SHP77 treated with DMSO at 0.1 percent for 48 hours (cell line): Measurements from ENCODE around the gene DHRS11.
"Not testable (repeated sequence)": the region's sequence is repeated elsewhere in the genome, so short reads cannot be mapped to it uniquely, and the experiment has no call there.

Source experiments
- DNase-seq: peaks from one replicate; lab custom pipeline; 2025; lab: John Stamatoyannopoulos, UW

Gene DHRS11

GRCh38 chr17:36593656-36594316 lies 2.1 kb downstream of the DHRS11 start:
- DNase-seq, result no peak

DNA sequence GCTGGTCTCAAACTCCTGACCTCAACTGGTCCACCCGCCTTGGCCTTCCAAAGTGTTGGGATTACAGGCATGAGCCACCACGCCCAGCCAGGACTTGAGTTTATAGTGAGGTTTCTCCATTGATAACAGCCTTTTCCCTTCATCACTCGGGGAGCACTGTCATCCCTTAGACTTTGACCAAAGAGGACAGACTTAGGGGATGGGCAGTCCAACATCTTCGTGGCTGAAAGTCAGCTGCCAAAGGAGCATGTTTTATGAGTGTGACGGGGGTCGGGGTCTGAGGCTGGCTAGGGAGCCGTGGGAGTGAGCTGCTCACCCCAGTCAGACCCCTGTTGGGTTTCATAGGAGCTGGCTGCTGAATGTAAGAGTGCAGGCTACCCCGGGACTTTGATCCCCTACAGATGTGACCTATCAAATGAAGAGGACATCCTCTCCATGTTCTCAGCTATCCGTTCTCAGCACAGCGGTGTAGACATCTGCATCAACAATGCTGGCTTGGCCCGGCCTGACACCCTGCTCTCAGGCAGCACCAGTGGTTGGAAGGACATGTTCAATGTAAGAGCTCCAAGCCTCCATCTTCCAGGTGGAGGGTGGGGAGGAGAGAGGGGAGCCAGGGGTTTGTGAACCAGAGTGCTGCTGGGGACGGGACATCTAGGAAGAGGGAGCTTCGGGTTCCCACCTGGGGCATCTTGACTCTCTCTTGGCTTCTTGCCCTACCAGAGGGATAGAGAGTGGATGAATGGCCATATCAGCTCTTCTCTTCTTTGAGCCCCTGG lies 3.1 kb downstream of the DHRS11 start:
- no peak for DNase-seq

DNA sequence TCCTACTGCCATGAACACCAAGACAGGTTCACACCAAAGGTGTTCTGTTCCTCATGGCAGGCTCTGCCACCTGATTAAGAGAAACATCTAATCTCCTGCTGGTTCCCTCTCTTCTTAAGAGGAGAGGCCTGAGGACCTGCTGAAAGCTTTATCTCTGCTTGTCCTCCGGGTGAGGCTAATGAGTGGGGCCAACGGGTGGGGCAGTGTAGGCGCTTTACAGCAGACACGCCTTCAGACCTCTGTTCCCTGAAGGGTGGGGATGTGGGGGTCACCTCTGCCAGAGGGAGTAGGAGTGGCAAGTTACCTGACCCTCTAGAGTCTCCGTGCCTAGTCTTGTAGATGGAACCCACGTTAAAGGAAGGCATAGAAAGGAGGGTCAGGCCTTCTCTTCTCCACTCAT lies 5.5 kb downstream of the DHRS11 start:
- DNase-seq, result no peak

DNA sequence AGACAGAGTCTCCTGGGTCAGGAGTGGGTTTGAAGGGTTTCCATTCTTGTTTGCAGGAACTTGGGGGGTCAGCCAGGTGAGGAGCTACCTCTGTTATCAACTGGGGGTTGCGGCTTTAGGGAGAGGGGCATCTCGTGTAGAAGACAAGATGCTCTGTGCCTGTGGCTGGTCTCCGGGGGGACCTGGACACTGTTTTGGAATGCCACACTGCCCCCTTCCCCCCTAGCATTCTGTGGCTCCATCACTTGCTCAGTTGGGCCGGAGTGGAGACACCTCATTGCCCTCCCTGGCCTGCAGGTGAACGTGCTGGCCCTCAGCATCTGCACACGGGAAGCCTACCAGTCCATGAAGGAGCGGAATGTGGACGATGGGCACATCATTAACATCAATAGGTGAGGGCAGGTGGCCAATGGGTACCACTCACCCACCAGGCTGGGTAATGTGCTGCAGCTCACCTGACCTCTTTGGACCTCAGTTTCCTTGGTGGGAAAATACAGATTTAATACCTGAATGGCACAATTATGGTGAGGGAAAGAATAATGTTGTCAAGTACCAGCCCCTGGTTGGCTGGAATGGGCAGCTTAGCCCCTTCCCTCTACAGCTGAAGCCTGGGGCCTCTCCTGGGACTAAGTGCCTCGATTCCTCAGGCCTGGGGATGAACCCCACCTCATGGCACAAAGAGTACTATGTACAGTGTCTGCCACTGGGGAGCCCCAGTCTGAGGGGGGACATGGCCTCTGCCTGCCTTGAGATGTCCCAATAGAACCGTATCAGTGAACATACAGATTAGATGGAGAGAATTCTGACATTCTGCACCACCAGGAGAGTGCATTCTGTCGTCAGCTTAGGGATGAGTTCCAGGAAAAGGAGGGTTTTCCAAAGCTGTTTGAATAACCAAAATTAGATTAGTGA lies 6.4 kb downstream of the DHRS11 start:
- DNase-seq, result no peak

- no peak for DNase-seq
These were observed 7.3 kb downstream of the DHRS11 start for GRCh38 chr17:36598951-36599401.

DNA sequence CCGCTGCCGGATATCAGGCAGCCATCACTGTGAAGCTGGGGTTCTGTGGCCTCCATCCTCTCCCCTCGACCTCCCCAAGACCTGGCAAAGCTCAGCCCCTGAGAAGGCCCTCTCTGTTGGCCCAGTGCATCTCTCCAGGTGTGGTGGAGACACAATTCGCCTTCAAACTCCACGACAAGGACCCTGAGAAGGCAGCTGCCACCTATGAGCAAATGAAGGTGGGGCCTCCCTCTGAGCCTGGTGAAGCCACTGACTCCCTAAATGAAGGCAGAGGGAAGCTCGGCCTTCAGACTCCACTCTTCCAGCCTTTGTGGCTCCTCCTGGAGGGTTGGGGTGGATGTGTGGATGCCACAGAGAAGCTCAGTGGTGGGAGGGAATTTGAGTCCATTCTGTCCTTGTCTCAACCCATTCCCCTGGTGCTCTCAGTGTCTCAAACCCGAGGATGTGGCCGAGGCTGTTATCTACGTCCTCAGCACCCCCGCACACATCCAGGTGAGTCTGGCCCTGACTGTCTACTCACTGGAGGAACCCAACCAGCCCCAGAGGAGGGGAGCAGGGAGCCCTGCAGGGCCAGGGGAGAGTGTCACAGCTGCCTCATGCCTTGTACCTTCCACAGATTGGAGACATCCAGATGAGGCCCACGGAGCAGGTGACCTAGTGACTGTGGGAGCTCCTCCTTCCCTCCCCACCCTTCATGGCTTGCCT lies 8.0 kb downstream of the DHRS11 start:
- no peak for DNase-seq

DNA sequence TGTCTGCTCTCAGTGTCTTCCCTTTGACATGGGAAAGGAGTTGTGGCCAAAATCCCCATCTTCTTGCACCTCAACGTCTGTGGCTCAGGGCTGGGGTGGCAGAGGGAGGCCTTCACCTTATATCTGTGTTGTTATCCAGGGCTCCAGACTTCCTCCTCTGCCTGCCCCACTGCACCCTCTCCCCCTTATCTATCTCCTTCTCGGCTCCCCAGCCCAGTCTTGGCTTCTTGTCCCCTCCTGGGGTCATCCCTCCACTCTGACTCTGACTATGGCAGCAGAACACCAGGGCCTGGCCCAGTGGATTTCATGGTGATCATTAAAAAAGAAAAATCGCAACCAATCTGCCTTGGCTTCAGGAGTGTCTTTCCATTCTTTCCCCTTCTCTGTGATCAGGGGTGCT lies 8.8 kb downstream of the DHRS11 start:
- DNase-seq, result no peak

DNA sequence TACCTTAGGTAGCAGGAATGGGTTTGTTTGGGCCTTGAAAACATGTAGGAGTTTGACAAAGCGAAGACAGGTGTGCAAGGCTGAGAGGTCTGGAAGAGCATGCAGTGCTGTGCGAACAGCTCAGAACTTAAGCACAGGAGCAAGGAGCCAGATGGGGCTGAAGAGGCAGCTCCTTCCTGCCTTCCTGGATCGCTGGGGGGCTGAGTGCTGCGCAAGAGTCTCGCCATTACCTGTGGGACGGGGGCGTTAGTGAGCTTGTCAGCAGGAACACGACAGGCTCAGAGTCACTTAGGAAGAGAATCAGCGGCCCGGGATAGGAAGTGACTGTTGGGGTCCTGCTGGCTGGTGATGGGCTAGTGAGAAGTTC lies 9.2 kb downstream of the DHRS11 start:
- DNase-seq, result no peak

DNA sequence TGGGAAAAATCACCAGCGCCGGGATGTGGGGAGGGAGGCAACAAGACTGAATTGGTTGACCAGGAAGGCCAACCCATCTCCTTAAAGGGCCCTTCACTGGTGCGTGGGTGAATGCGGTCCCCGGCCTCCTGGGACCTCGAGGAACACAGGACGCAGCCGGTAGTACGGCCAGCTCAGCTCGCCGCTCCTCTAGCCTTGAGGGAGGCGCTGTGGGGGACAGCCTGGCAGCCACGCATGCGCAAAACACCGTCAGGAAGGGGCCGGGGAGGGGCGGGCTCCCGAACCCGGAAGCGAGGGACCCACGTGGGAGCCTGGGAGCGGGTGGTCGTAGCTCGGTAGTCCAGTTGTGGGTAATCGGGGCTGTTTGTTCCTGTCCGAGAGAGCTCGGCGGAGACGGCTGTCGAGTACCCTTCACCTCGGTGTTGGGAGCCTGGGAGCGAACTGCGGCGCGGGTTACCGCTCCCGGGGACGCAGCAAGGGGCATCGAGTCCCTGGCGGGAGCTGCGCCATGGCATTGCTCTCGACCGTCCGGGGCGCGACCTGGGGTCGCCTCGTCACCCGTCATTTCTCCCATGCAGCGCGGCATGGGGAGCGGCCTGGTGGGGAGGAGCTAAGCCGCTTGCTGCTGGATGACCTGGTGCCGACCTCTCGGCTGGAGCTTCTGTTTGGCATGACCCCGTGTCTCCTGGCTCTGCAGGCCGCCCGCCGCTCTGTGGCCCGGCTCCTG lies 9.8 kb downstream of the DHRS11 start, which contains the start of gene MRM1:
Gene MRM1, plus strand, starts transcription at position 281 of the 727 bp plus-strand sequence. Its CDS starts 228 bp downstream, at position 509.
- peak; percentile 85 for DNase-seq

DNA sequence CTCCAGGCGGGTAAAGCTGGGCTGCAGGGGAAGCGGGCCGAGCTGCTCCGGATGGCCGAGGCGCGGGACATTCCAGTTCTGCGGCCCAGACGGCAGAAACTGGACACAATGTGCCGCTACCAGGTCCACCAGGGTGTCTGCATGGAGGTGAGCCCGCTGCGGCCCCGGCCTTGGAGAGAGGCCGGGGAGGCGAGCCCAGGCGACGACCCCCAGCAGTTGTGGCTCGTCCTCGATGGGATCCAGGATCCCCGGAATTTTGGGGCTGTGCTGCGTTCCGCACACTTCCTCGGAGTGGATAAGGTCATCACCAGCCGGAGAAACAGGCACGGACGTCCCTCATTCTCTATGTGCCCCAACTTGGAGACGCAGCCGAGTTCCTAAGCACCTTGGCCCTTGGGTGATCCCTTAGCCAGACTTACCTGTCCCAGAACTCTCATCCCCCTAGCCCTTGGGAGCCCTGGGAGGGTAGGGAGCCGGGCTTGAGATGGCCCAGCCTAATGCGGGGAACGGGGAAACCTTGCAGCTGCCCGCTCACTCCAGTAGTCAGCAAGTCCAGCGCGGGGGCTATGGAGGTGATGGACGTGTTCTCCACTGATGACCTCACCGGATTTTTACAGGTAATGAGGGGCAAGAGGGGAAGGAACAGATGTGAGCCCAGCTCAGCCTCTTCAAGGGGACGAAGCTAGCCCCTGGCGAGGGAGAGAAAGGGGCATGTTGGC lies 10.5 kb downstream of the DHRS11 start:
- DNase-seq, result no peak

GRCh38 chr17:36602924-36603384 lies 11.3 kb downstream of the DHRS11 start:
- DNase-seq, result no peak

DNA sequence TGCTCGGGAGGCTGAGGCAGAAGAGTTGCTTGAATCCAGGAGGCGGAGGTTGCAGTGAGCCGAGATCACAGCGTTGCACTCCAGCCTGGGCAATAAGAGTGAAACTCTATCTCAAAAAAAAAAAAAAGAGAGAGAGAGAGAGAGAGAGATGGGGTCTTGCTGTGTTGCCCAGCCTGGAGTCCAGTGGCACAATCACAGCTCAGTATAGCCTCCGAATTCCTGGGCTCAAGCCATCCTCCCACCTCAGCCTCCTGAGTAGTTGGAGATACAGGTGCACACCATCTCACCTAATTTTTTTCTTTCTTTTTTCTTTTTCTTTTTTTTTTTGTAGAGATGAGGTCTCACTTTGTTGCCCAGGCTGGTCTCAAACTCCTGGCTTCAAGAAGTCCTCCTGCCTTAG lies 13.3 kb downstream of the DHRS11 start:
- not testable (repeated sequence) for DNase-seq

- peak; percentile 13 for DNase-seq
These were observed 16.6 kb downstream of the DHRS11 start for GRCh38 chr17:36608280-36608679.

- DNase-seq, result peak; percentile 62
These were observed 17.3 kb downstream of the DHRS11 start for GRCh38 chr17:36608794-36609497.

DNA sequence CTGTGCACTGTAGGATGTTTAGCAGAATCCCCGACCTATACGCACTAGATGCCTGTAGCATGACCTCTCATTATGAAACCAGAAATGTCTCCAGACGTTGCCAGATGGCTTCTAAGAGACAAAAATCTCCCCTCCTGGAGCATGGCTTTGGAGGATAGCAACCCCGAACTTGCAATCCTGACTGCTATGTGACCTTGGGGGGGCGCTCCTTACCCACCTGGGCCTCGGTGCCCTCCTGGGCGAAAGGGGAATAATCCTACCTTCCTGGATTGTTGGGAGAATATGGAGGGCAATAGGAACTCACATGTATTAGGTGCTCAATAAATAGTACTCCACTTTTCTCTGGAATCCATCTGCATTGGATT lies 17.8 kb downstream of the DHRS11 start:
- no peak for DNase-seq

GRCh38 chr17:36610474-36610873 lies 18.8 kb downstream of the DHRS11 start:
- no peak for DNase-seq

DNA sequence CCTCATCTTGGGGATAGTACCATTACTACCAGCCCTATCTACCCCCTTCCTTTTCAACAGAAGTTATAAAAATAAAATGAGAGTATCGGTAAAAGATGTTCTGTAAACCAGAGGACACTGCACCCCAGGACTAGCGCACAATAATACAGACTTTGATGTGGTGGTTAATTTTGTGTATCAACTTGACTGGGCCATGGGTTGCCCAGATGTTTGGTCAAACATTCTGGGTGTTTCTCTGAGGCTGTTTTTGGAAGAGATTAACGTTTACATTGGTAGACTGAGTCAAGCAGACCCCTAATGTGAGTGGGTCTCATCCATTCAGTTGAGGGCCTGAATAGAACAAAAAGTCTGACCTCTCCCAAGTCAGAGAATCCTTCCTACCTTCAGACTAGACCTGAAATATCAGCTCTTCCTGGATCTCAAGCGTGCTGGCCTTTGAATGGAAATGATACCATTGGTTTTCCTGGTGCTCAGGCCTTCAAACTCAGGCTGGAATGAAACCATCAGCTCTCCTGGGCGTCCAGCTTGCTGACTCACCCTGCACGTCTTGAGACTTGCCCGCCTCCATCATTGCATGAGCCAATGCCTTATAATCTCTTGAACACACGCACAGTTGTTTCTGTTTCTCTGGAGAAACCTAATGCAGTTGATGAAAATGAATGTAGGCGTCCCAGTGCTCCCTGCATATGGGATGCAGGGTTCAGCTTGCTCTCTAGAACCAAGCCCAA lies 19.8 kb downstream of the DHRS11 start:
- no peak for DNase-seq

GRCh38 chr17:36612323-36612722 lies 20.6 kb downstream of the DHRS11 start:
- no peak for DNase-seq

- no peak for DNase-seq
These were observed 21.5 kb downstream of the DHRS11 start for GRCh38 chr17:36613155-36613554.
